GM23338 (cell line): ENCODE data around the gene GBE1. TPM values are rescaled to one million over a fixed set of nuclear protein-coding genes. Genes with fewer than 3 reads are reported as not detected.

Source experiments
- ATAC-seq: fragments of 200-7000 bp; cut with Tn5 transposase; 3 replicates; pipeline ENCODE4 v1.9.1; 2020
- DNase-seq: peaks from one replicate; pipeline ENCODE4 v3.0.0-alpha.2; 2015; ENCODE audit warnings: low spot score
- H2AFZ ChIP-seq: fragments of 200-600 bp; sonication (generic); 2 replicates; pipeline ENCODE4 v1.8.0; 2016; ENCODE audit warnings: antibody characterized with exemption, mild to moderate bottlenecking, moderate library complexity
- H3F3A ChIP-seq: fragments of 200-600 bp; sonication (generic); replicated peaks from 2 replicates; pipeline ENCODE4 v1.8.0; 2017; ENCODE audit warnings: antibody characterized with exemption, mixed run types, low read depth
- H3K27ac ChIP-seq: fragments of 200-600 bp; sonication (generic); 2 replicates; pipeline ENCODE4 v1.6.1; 2016; ENCODE audit warnings: low read depth
- H3K27me3 ChIP-seq: fragments of 200-600 bp; sonication (generic); 2 replicates; pipeline ENCODE4 v1.8.0; 2016; ENCODE audit warnings: mild to moderate bottlenecking, mixed run types, moderate library complexity; ENCODE audit not compliant: insufficient read depth
- H3K36me3 ChIP-seq: fragments of 200-600 bp; sonication (generic); 2 replicates; pipeline ENCODE4 v1.8.0; 2016; ENCODE audit warnings: mild to moderate bottlenecking; ENCODE audit not compliant: insufficient read depth
- H3K4me1 ChIP-seq: fragments of 200-600 bp; sonication (generic); 2 replicates; pipeline ENCODE4 v1.8.0; 2016; ENCODE audit warnings: mild to moderate bottlenecking, moderate library complexity; ENCODE audit not compliant: insufficient read depth
- H3K4me2 ChIP-seq: fragments of 200-600 bp; sonication (generic); 2 replicates; pipeline ENCODE4 v1.7.1; 2017; ENCODE audit warnings: mixed run types
- H3K4me3 ChIP-seq: fragments of 200-600 bp; sonication (generic); 2 replicates; pipeline ENCODE4 v1.6.1; 2016; ENCODE audit warnings: mixed run types
- H3K79me2 ChIP-seq: fragments of 200-600 bp; sonication (generic); replicated peaks from 2 replicates; pipeline ENCODE4 v1.8.0; 2017; ENCODE audit warnings: mild to moderate bottlenecking; ENCODE audit not compliant: insufficient read depth
- H3K9me2 ChIP-seq: fragments of 200-600 bp; sonication (generic); 2 replicates; pipeline ENCODE4 v1.8.0; 2017; ENCODE audit not compliant: insufficient read depth
- H4K20me1 ChIP-seq: fragments of 200-600 bp; sonication (generic); replicated peaks from 2 replicates; pipeline ENCODE4 v1.8.0; 2017; ENCODE audit warnings: mild to moderate bottlenecking; ENCODE audit not compliant: insufficient read depth
- H3K27ac Mint-ChIP-seq: 2 replicates; pipeline ENCODE4 v1.8.0; 2020; ENCODE audit warnings: inconsistent platforms, mild to moderate bottlenecking, moderate library complexity, mixed read lengths
- H3K27me3 Mint-ChIP-seq: 3 replicates; pipeline ENCODE4 v1.8.0; 2022; ENCODE audit warnings: low read depth, mild to moderate bottlenecking, moderate library complexity, mixed read lengths, inconsistent platforms; ENCODE audit not compliant: insufficient read depth, poor library complexity
- H3K36me3 Mint-ChIP-seq: 3 replicates; pipeline ENCODE4 v1.8.0; 2021; ENCODE audit warnings: low read depth, mild to moderate bottlenecking, inconsistent platforms, moderate library complexity, mixed read lengths
- H3K4me1 Mint-ChIP-seq: 3 replicates; pipeline ENCODE4 v1.8.0; 2020; ENCODE audit warnings: mild to moderate bottlenecking, inconsistent platforms, mixed read lengths
- H3K4me3 Mint-ChIP-seq: 3 replicates; pipeline ENCODE4 v1.8.0; 2021; ENCODE audit warnings: moderate library complexity, mild to moderate bottlenecking, inconsistent platforms, mixed read lengths
- H3K9me3 Mint-ChIP-seq: 3 replicates; pipeline ENCODE4 v1.8.0; 2020; ENCODE audit warnings: moderate library complexity, mild to moderate bottlenecking, inconsistent platforms, mixed read lengths
- CREB1 ChIP-seq: fragments of 250-450 bp; sonication (Bioruptor Pico); IDR thresholded peaks from 2 replicates; pipeline ENCODE4 v1.5.0; 2020; ENCODE audit warnings: low read depth, mild to moderate bottlenecking, moderate library complexity
- CTCF ChIP-seq, 2 experiments: fragments of 200-600 bp in 1 of 2; sonication (generic) in 1 of 2; conservative IDR thresholded peaks; 2 replicates each; pipeline versions ENCODE4 v1.5.1 to v1.6.1; 2016 to 2017; ENCODE audit warnings: antibody characterized with exemption in 2 of 2, low read depth in 2 of 2, mild to moderate bottlenecking in 2 of 2, moderate library complexity in 1 of 2
- ETS1 ChIP-seq: IDR thresholded peaks from 2 replicates; pipeline ENCODE4 v1.6.1; 2016; ENCODE audit warnings: antibody characterized with exemption
- EZH2 ChIP-seq: fragments of 200-600 bp; sonication (generic); IDR thresholded peaks from one replicate; pipeline ENCODE4 v1.8.0; 2017; ENCODE audit warnings: antibody characterized with exemption, mild to moderate bottlenecking, low read depth; ENCODE audit not compliant: unreplicated experiment
- EZH2phosphoT487 ChIP-seq: fragments of 200-600 bp; sonication (generic); IDR thresholded peaks from one replicate; pipeline ENCODE4 v1.8.1; 2018; ENCODE audit warnings: antibody characterized with exemption; ENCODE audit not compliant: unreplicated experiment
- NANOG ChIP-seq: IDR thresholded peaks from 2 replicates; pipeline ENCODE4 v1.6.1; 2016; ENCODE audit warnings: antibody characterized with exemption, borderline replicate concordance
- POLR2AphosphoS5 ChIP-seq: IDR thresholded peaks from 2 replicates; pipeline ENCODE4 v1.6.1; 2016; ENCODE audit warnings: antibody characterized with exemption, low read depth
- REST ChIP-seq: IDR thresholded peaks from one replicate; pipeline ENCODE4 v1.6.1; 2018; ENCODE audit warnings: antibody characterized with exemption; ENCODE audit not compliant: unreplicated experiment
- STAT1 ChIP-seq: IDR thresholded peaks from one replicate; pipeline ENCODE4 v1.6.1; 2016; ENCODE audit warnings: antibody characterized with exemption; ENCODE audit not compliant: unreplicated experiment
- ZNF114 ChIP-seq: fragments of 250-450 bp; sonication (Bioruptor Pico); IDR thresholded peaks from 2 replicates; pipeline ENCODE4 v1.5.0; 2020; ENCODE audit warnings: mild to moderate bottlenecking, moderate library complexity
- polyA plus RNA-seq: library from polyadenylated mRNA; unstranded; fragments of >200 nt; fragmentation: Nextera tagmentation; extraction: Ambion mirVana; gene quantifications from 2 replicates; pipeline ENCODE4 v1.2.1, GENCODE V29; 2016
- total RNA-seq: library from RNA; depleted of rRNA; stranded (reverse); fragments of >200 nt; shearing (Covaris generic); gene quantifications from 2 replicates; pipeline ENCODE4 v1.2.3, GENCODE V29; 2014

The GBE1 gene
- total and polyA plus RNA-seq, 2 experiments from 2014 or later = 6.4 to 12.2 TPM

GRCh38 chr3:81462921-81463320, 298.5 kb downstream of the GBE1 start:
- no peaks in the 10 kb centered on the region for H3K9me3 Mint-ChIP-seq
- Histone ChIP-seq H3K79me2 (no peaks in the 10 kb centered on the region), H3F3A (no peaks in the 10 kb centered on the region), H3K4me2 (no peak overlapping the region), H3K27ac (no peak overlapping the region), H3K9me2 (no peaks in the 10 kb centered on the region), H3K27me3 (no peaks in the 10 kb centered on the region), H3K4me1 (no peaks in the 10 kb centered on the region), H3K36me3 (no peaks in the 10 kb centered on the region), H4K20me1 (no peaks in the 10 kb centered on the region), H2AFZ (peak overlapping the region; percentile 86; the same call in 1 of the 2 replicates), H3K4me3 (no peak overlapping the region)
- no peak overlapping the region for H3K27ac Mint-ChIP-seq
- H3K4me3 Mint-ChIP-seq = no peak overlapping the region
- ATAC-seq (no peak), DNase-seq (no peak)
- H3K4me1 Mint-ChIP-seq = peaks cover 3% of the 10 kb centered on the region
- no peaks in the 10 kb centered on the region for H3K27me3 Mint-ChIP-seq
- TF ChIP-seq CREB1 (CRISPR knock-in tag) (no peak), EZH2phosphoT487 (no peak), REST (no peak)
- no peaks in the 10 kb centered on the region for H3K36me3 Mint-ChIP-seq

GRCh38 chr3:81459733-81460132, 301.7 kb downstream of the GBE1 start:
- Histone ChIP-seq H3K4me2 (no peak overlapping the region), H4K20me1 (no peaks in the 10 kb centered on the region), H3K9me2 (no peaks in the 10 kb centered on the region), H3K4me1 (no peaks in the 10 kb centered on the region), H3K79me2 (no peaks in the 10 kb centered on the region), H3K36me3 (no peaks in the 10 kb centered on the region), H2AFZ (no peak overlapping the region), H3K27ac (no peak overlapping the region), H3K4me3 (no peak overlapping the region), H3K27me3 (no peaks in the 10 kb centered on the region), H3F3A (no peaks in the 10 kb centered on the region)
- Mint-ChIP-seq H3K27me3 (no peaks in the 10 kb centered on the region), H3K4me1 (peaks cover 3% of the 10 kb centered on the region; the same call in 2 of the 3 replicates), H3K9me3 (no peaks in the 10 kb centered on the region), H3K4me3 (no peak overlapping the region), H3K27ac (no peak overlapping the region), H3K36me3 (no peaks in the 10 kb centered on the region)
- DNase-seq = no peak
- no peak for ATAC-seq
- TF ChIP-seq ETS1 = no peak
- no peak for TF ChIP-seq REST
- TF ChIP-seq CREB1 (CRISPR knock-in tag) = no peak
- TF ChIP-seq EZH2 = no peak
- no peak for TF ChIP-seq ZNF114 (CRISPR knock-in tag)
- TF ChIP-seq CTCF (conservative IDR thresholded peaks at IDR 0.05; ENCODE audit: low read depth in 2 of 2) = no peak
- no peak for TF ChIP-seq NANOG
- TF ChIP-seq POLR2AphosphoS5 = no peak
- no peak for TF ChIP-seq STAT1
